ENCODE measurements around the gene MTHFD1L. TPM values are rescaled to one million over a fixed set of nuclear protein-coding genes. Genes with fewer than 3 reads are reported as not detected.

The MTHFD1L gene
- total and polyA plus RNA-seq, 2 of the 4 experiments (the other 2 are of a cell fraction) = 43.5 to 53.2 TPM

GRCh38 chr6:151148111-151148510 is 282.6 kb downstream of the MTHFD1L start:
- Histone ChIP-seq H3K4me1 (ENCODE audit: control insufficient read depth, insufficient read depth, low read length) (no peaks in the 10 kb centered on the region), H2AFZ (replicated peaks; ENCODE audit: low read length, poor library complexity) (no peak overlapping the region), H2BK5ac (ENCODE audit: low read depth, low read length, poor library complexity, severe bottlenecking) (no peak overlapping the region), H3K36me3 (ENCODE audit: control insufficient read depth, insufficient read depth, low read length) (no peaks in the 10 kb centered on the region), H3K4me3 (ENCODE audit: insufficient read depth, low read depth, low read length) (no peak overlapping the region), H3K56ac (ENCODE audit: extremely low read depth, insufficient read depth, low read length) (no peak overlapping the region), H4K5ac (ENCODE audit: low read depth, low read length) (no peak overlapping the region), H2BK15ac (ENCODE audit: low read depth, low read length) (no peak overlapping the region), H3K27me3 (ENCODE audit: control insufficient read depth, insufficient read depth, low read length) (peaks cover 14% of the 10 kb centered on the region), H2AK5ac (ENCODE audit: low read depth, low read length) (no peak overlapping the region), H2AK9ac (replicated peaks; ENCODE audit: low read depth, low read length, poor library complexity) (no peak overlapping the region), H3K14ac (replicated peaks; ENCODE audit: low read depth, low read length) (no peak overlapping the region), H3K23ac (ENCODE audit: low read depth, low read length) (no peak overlapping the region), H3K27ac (ENCODE audit: insufficient read depth, low read length) (no peak overlapping the region), H3K79me1 (ENCODE audit: low read depth in 1 of 2, low read length in 2 of 2) (no peaks in the 10 kb centered on the region), H3K4ac (ENCODE audit: low read depth, low read length) (no peak overlapping the region), H4K91ac (ENCODE audit: insufficient read depth, low read depth, low read length) (no peak overlapping the region), H3K9ac (ENCODE audit: low read depth, low read length) (no peak overlapping the region), H4K8ac (ENCODE audit: low read depth in 2 of 2, low read length in 2 of 2) (no peak overlapping the region), H2BK20ac (ENCODE audit: low read depth, low read length) (no peak overlapping the region), H3K9me1 (ENCODE audit: insufficient read depth, low read length) (no peaks in the 10 kb centered on the region; the same call in 1 of the 2 replicates), H3K4me2 (ENCODE audit: low read depth, low read length) (no peak overlapping the region), H4K20me1 (ENCODE audit: insufficient read depth, low read length) (no peaks in the 10 kb centered on the region), H3K9me3 (ENCODE audit: control insufficient read depth, insufficient read depth, low read length) (0 out of 2 replicates have a peak, but pooled peaks cover 2% of the 10 kb centered on the region), H2BK120ac (ENCODE audit: low read depth, low read length) (no peak overlapping the region), H3K18ac (ENCODE audit: low read depth, low read length) (no peak overlapping the region)
- dilution Hi-C loops (cut with HindIII; ENCODE audit: low sequenced_read_pairs, unreplicated experiment) (no loop called here), intact Hi-C loops (cut with micrococcal nuclease) (no loop called here), in situ Hi-C loops (cut with MboI; ENCODE audit: low sequenced_read_pairs) (no loop called here)
- POLR2A ChIA-PET (ENCODE audit: unreplicated experiment) = no interaction called here
- no peak for ATAC-seq (ENCODE audit: low read depth)
- CTCF ChIA-PET = no interaction called here
- BruUV-seq (replicated peaks) = no TSS peak
- WGBS, 2 experiments (ENCODE audit: extremely low coverage in 2 of 2, insufficient read length in 1 of 2) = 54% methylated on average over 5 of the region's 8 CpGs; no CpG with 5 or more reads in 1 of the 2 experiments
- TF ChIP-seq CEBPB (IDR thresholded peaks at IDR 0.05; ENCODE audit: low read depth, low read length) = no peak
- TF ChIP-seq NFE2L2 (IDR thresholded peaks at IDR 0.05; ENCODE audit: low read depth, low read length) = no peak
- no peak for TF ChIP-seq MXI1 (IDR thresholded peaks at IDR 0.05; ENCODE audit: borderline replicate concordance, low read depth, low read length)
- no peak for TF ChIP-seq RFX5 (IDR thresholded peaks at IDR 0.05; ENCODE audit: low read depth, low read length)
- no peak for TF ChIP-seq CHD1 (IDR thresholded peaks at IDR 0.05; ENCODE audit: low read depth, low read length)
- no peak for TF ChIP-seq RAD21 (IDR thresholded peaks at IDR 0.05; ENCODE audit: low read length)
- TF ChIP-seq BHLHE40 (IDR thresholded peaks at IDR 0.05; ENCODE audit: low read depth, low read length) = no peak
- TF ChIP-seq, protein P1, sequence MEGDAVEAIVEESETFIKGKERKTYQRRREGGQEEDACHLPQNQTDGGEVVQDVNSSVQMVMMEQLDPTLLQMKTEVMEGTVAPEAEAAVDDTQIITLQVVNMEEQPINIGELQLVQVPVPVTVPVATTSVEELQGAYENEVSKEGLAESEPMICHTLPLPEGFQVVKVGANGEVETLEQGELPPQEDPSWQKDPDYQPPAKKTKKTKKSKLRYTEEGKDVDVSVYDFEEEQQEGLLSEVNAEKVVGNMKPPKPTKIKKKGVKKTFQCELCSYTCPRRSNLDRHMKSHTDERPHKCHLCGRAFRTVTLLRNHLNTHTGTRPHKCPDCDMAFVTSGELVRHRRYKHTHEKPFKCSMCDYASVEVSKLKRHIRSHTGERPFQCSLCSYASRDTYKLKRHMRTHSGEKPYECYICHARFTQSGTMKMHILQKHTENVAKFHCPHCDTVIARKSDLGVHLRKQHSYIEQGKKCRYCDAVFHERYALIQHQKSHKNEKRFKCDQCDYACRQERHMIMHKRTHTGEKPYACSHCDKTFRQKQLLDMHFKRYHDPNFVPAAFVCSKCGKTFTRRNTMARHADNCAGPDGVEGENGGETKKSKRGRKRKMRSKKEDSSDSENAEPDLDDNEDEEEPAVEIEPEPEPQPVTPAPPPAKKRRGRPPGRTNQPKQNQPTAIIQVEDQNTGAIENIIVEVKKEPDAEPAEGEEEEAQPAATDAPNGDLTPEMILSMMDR (conservative IDR thresholded peaks at IDR 0.05; ENCODE audit: low read depth, low read length) = no peak
- no peak for TF ChIP-seq MAZ (IDR thresholded peaks at IDR 0.05; ENCODE audit: borderline replicate concordance, low read depth, low read length)
- TF ChIP-seq, protein P2, sequence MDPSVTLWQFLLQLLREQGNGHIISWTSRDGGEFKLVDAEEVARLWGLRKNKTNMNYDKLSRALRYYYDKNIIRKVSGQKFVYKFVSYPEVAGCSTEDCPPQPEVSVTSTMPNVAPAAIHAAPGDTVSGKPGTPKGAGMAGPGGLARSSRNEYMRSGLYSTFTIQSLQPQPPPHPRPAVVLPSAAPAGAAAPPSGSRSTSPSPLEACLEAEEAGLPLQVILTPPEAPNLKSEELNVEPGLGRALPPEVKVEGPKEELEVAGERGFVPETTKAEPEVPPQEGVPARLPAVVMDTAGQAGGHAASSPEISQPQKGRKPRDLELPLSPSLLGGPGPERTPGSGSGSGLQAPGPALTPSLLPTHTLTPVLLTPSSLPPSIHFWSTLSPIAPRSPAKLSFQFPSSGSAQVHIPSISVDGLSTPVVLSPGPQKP (IDR thresholded peaks at IDR 0.05; ENCODE audit: borderline replicate concordance, low read depth, low read length) = no peak
- no peak for TF ChIP-seq FOS (IDR thresholded peaks at IDR 0.05; ENCODE audit: low read depth, low read length)
- no peak for TF ChIP-seq RCOR1 (IDR thresholded peaks at IDR 0.05; ENCODE audit: insufficient replicate concordance, low read length)
- TF ChIP-seq, protein P3, sequence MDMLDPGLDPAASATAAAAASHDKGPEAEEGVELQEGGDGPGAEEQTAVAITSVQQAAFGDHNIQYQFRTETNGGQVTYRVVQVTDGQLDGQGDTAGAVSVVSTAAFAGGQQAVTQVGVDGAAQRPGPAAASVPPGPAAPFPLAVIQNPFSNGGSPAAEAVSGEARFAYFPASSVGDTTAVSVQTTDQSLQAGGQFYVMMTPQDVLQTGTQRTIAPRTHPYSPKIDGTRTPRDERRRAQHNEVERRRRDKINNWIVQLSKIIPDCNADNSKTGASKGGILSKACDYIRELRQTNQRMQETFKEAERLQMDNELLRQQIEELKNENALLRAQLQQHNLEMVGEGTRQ (IDR thresholded peaks at IDR 0.05; ENCODE audit: low read depth, low read length) = no peak
- no peak for TF ChIP-seq MAFK (IDR thresholded peaks at IDR 0.05; ENCODE audit: low read depth, low read length)
- no peak for TF ChIP-seq POLR2A (IDR thresholded peaks at IDR 0.05; ENCODE audit: low read depth, low read length)
- no peak for DNase-seq
